Tongue (tissue), 2 donors: ENCODE results near the gene SLC40A1. TPM values are rescaled to one million over a fixed set of nuclear protein-coding genes. Genes with fewer than 3 reads are reported as not detected.

Source experiments
- DNase-seq: peaks from one replicate; pipeline ENCODE4 v3.0.0-alpha.2; 2015
- total RNA-seq: library from RNA; depleted of rRNA; stranded (reverse); fragments of >200 nt; gene quantifications from one replicate; pipeline ENCODE4 v1.2.3, GENCODE V29; 2014

Gene SLC40A1
- total RNA-seq, 1 donor from 2014 or later: 74.2 TPM

DNA sequence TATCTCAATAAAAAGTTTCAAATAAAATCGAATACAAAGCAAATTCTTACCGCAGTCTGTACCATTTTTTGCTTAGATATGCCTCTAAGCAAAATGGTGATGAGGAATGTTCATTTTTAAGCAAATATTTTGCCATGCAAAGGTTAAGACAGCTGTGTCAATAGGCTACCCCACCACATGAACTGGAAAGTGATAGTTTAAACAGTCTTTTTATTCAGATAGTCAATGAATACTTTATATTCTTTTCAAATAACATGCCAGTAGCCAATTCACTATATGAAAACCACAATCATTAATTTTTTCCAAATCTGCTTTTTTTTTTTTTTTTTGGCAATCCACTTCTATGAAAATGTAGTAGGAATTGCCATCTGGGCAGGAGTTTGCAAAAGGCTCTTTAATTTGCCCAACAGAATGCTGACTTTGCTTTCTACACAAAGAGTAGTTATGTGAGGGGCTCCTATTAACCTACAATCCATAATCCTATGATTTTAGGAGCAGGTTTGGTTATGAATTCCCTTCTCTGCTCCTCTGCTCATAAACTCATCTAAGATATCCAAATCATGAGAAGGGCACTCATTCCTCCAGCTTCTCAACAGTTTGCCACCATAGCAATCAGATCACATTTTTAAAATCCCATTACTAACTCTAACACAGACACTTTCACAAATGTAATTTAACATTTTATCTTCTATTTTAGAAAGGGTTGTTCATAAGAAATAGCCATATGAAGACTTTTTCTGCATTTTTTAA, 69.2 kb downstream of the SLC40A1 start:
- no peak for DNase-seq

Other genes starting within 250 kb of the SLC40A1 start
- gene WDR75, start 139.3 kb downstream of the SLC40A1 start, total RNA-seq: 52.5 TPM
- gene ASNSD1, start 80.7 kb upstream of the SLC40A1 start, total RNA-seq: 67.1 TPM
- 25.7 TPM for gene ANKAR, start 93.9 kb upstream of the SLC40A1 start, total RNA-seq
- gene OSGEPL1, start 182.0 kb upstream of the SLC40A1 start, total RNA-seq: 18.0 TPM
- 64.8 TPM for gene ORMDL1, start 203.6 kb upstream of the SLC40A1 start, total RNA-seq
- 31.3 TPM for gene PMS1, start 203.7 kb upstream of the SLC40A1 start, total RNA-seq